Type B pancreatic cell (in vitro differentiated cells): Measurements from ENCODE around the gene ITGB3BP. TPM values are rescaled to one million over a fixed set of nuclear protein-coding genes. Genes with fewer than 3 reads are reported as not detected.

ENCODE experiments used
- DNase-seq: peaks from one replicate; pipeline ENCODE4 v3.0.0; 2021; ENCODE audit warnings: mixed read lengths; ENCODE audit not compliant: unreplicated experiment; ENCODE audit errors: extremely low spot score
- H3K27ac Mint-ChIP-seq: 2 replicates; pipeline ENCODE4 v1.8.0; 2021; ENCODE audit warnings: mild to moderate bottlenecking, mixed read lengths
- H3K27me3 Mint-ChIP-seq: 2 replicates; pipeline ENCODE4 v1.8.0; 2021; ENCODE audit warnings: mixed read lengths
- H3K36me3 Mint-ChIP-seq: 2 replicates; pipeline ENCODE4 v1.8.0; 2021; ENCODE audit warnings: mixed read lengths
- H3K4me1 Mint-ChIP-seq: one replicate; pipeline ENCODE4 v1.8.0; 2021; ENCODE audit warnings: mixed read lengths; ENCODE audit not compliant: unreplicated experiment
- H3K4me3 Mint-ChIP-seq: 2 replicates; pipeline ENCODE4 v1.8.0; 2021; ENCODE audit warnings: mild to moderate bottlenecking, mixed read lengths
- H3K9me3 Mint-ChIP-seq: 2 replicates; pipeline ENCODE4 v1.8.0; 2021; ENCODE audit warnings: mixed read lengths
- CTCF ChIP-seq: fragments of 200-600 bp; sonication (generic); conservative IDR thresholded peaks from 2 replicates; pipeline ENCODE4 v1.5.0; 2021; ENCODE audit warnings: antibody characterized with exemption, mild to moderate bottlenecking
- total RNA-seq: library from RNA; stranded (reverse); gene quantifications from 2 replicates; pipeline ENCODE4 v1.2.1, GENCODE V29; 2021; ENCODE audit warnings: low replicate concordance

ITGB3BP gene
- total RNA-seq, 1 donor from 2014 or later = 39.9 TPM

- Mint-ChIP-seq H3K4me1 (peaks cover 13% of the 10 kb centered on the region), H3K4me3 (no peak overlapping the region), H3K36me3 (peaks cover 7% of the 10 kb centered on the region), H3K27ac (no peak overlapping the region), H3K9me3 (no peaks in the 10 kb centered on the region), H3K27me3 (no peaks in the 10 kb centered on the region)
- DNase-seq = no peak
- no peak for TF ChIP-seq CTCF
Measured at GRCh38 chr1:63414691-63415365, 108.2 kb downstream of the ITGB3BP start.

GRCh38 chr1:63413394-63413793, 109.6 kb downstream of the ITGB3BP start:
- Mint-ChIP-seq H3K9me3 (no peaks in the 10 kb centered on the region), H3K27ac (no peak overlapping the region), H3K36me3 (peaks cover 7% of the 10 kb centered on the region), H3K4me1 (peaks cover 13% of the 10 kb centered on the region), H3K4me3 (no peak overlapping the region), H3K27me3 (no peaks in the 10 kb centered on the region)
- peak; percentile 33 for TF ChIP-seq CTCF
- no peak for DNase-seq

GRCh38 chr1:63411066-63411465, 112.0 kb downstream of the ITGB3BP start:
- DNase-seq = no peak
- H3K9me3 Mint-ChIP-seq = no peaks in the 10 kb centered on the region
- H3K36me3 Mint-ChIP-seq = peaks cover 7% of the 10 kb centered on the region
- H3K4me3 Mint-ChIP-seq = no peak overlapping the region
- no peak for TF ChIP-seq CTCF
- H3K27ac Mint-ChIP-seq = no peak overlapping the region
- peaks cover 13% of the 10 kb centered on the region for H3K4me1 Mint-ChIP-seq
- no peaks in the 10 kb centered on the region for H3K27me3 Mint-ChIP-seq

- Mint-ChIP-seq H3K4me3 (no peak overlapping the region), H3K4me1 (peaks cover 8% of the 10 kb centered on the region), H3K9me3 (no peaks in the 10 kb centered on the region), H3K27me3 (no peaks in the 10 kb centered on the region), H3K36me3 (peaks cover 6% of the 10 kb centered on the region), H3K27ac (no peak overlapping the region)
- DNase-seq = no peak
- TF ChIP-seq CTCF = no peak
Measured at GRCh38 chr1:63408331-63408730, 114.7 kb downstream of the ITGB3BP start.

- Mint-ChIP-seq H3K9me3 (no peaks in the 10 kb centered on the region), H3K4me1 (peaks cover 5% of the 10 kb centered on the region), H3K36me3 (peaks cover 4% of the 10 kb centered on the region), H3K27me3 (no peaks in the 10 kb centered on the region), H3K4me3 (no peak overlapping the region), H3K27ac (no peak overlapping the region)
- no peak for DNase-seq
- no peak for TF ChIP-seq CTCF
Measured at GRCh38 chr1:63407002-63407401, 116.0 kb downstream of the ITGB3BP start.

GRCh38 chr1:63405987-63406386, 117.0 kb downstream of the ITGB3BP start:
- no peaks in the 10 kb centered on the region for H3K9me3 Mint-ChIP-seq
- H3K27me3 Mint-ChIP-seq = no peaks in the 10 kb centered on the region
- H3K36me3 Mint-ChIP-seq = peaks cover 4% of the 10 kb centered on the region
- DNase-seq = no peak
- H3K4me1 Mint-ChIP-seq = no peaks in the 10 kb centered on the region
- no peak for TF ChIP-seq CTCF
- no peak overlapping the region for H3K4me3 Mint-ChIP-seq
- H3K27ac Mint-ChIP-seq = no peak overlapping the region
